ENCODE measurements around the gene SPATC1L.

Gene SPATC1L

GRCh38 chr21:46131838-46132651 lies 52.2 kb downstream of the SPATC1L start:
- DNase-seq (ENCODE audit: low spot score): no peak

GRCh38 chr21:46131588-46131837 lies 52.7 kb downstream of the SPATC1L start:
- DNase-seq (ENCODE audit: low spot score): no peak

- no peak for DNase-seq (ENCODE audit: low spot score)
Observed at GRCh38 chr21:46130831-46131587, 53.2 kb downstream of the SPATC1L start.

GRCh38 chr21:46129846-46130651 lies 54.2 kb downstream of the SPATC1L start:
- no peak for DNase-seq (ENCODE audit: low spot score)

GRCh38 chr21:46128933-46129571 lies 55.2 kb downstream of the SPATC1L start:
- no peak for DNase-seq (ENCODE audit: low spot score)

- DNase-seq (ENCODE audit: low spot score): no peak
Observed at GRCh38 chr21:46128106-46128932, 55.9 kb downstream of the SPATC1L start.

- no peak for DNase-seq (ENCODE audit: low spot score)
Observed at GRCh38 chr21:46127239-46128105, 56.8 kb downstream of the SPATC1L start.

- DNase-seq (ENCODE audit: low spot score): no peak
Observed at GRCh38 chr21:46126309-46127238, 57.7 kb downstream of the SPATC1L start.

GRCh38 chr21:46125846-46126301 lies 58.4 kb downstream of the SPATC1L start:
- DNase-seq (ENCODE audit: low spot score): no peak

- no peak for DNase-seq (ENCODE audit: low spot score)
Observed at GRCh38 chr21:46124926-46125845, 59.1 kb downstream of the SPATC1L start.

GRCh38 chr21:46124083-46124925 lies 60.0 kb downstream of the SPATC1L start:
- no peak for DNase-seq (ENCODE audit: low spot score)

- DNase-seq (ENCODE audit: low spot score): no peak
Observed at GRCh38 chr21:46122758-46123683, 61.2 kb downstream of the SPATC1L start.

- DNase-seq (ENCODE audit: low spot score): no peak
Observed at GRCh38 chr21:46122237-46122671, 62.0 kb downstream of the SPATC1L start.

- no peak for DNase-seq (ENCODE audit: low spot score)
Observed at GRCh38 chr21:46121286-46122221, 62.7 kb downstream of the SPATC1L start.
